ENCODE data around the gene ARID5B.

The ARID5B gene

GRCh38 chr10:62109587-62110293, 208.2 kb downstream of the ARID5B start:
- DNase-seq = no peak

- DNase-seq = no peak
Measured at GRCh38 chr10:62112300-62112699, 210.8 kb downstream of the ARID5B start.

DNA sequence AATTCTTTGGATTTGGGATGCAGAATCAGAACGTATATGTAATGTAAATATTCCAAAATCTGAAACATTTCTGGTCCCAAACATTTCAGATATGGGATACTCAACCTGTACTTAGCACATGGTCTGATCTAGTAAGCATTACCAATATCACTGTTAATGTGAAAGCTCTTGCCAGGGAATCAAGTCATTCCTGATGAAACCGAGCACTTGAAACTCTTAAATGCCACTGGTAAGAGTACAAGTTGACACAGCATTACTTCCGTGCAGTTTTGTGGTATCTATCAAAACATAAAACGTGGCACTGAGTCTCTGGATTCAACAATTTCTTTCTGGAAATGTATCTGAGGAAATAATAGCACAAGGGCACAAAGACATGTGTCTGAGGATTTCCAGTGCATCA, 211.5 kb downstream of the ARID5B start:
- no peak for DNase-seq

DNA sequence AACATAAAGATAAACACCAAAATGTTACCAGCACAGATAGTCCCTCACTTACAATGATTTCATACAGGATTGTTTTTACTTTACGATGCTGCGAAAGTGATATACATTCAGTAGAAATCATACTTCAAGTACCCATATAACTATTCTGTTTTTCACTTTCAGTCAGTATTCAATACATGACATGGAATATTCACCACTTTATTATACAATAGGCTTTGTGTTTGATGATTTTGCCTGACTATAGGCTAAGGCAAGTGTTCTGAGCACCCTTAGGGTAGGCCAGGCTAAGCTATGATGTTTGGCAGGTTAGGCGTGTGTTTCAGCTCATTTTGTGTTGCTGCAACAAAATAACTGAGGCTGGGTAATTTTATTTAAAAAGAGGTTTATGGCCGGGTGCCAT, 212.2 kb downstream of the ARID5B start:
- no peak for DNase-seq

- DNase-seq = no peak
Measured at GRCh38 chr10:62115321-62115720, 213.8 kb downstream of the ARID5B start.

- DNase-seq = no peak
Measured at GRCh38 chr10:62115842-62116241, 214.3 kb downstream of the ARID5B start.

DNA sequence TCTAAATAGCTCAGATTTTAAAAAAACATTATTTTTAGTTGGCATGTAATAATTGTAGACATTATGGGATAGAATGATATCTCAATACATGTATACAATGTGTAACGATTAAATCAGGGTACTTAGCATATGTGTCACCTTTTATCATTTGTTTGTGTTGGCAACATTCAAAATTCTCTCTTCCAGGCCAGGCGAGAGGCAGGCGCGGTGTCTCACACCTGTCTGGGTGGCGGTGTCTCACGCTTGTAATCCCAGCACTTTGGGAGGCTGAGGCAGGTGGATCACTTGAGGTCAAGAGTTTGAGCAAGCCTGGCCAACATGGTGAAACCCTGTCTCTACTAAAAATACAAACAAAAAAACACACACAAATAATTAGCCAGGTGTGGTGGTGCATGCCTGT, 215.4 kb downstream of the ARID5B start:
- DNase-seq = no peak

DNA sequence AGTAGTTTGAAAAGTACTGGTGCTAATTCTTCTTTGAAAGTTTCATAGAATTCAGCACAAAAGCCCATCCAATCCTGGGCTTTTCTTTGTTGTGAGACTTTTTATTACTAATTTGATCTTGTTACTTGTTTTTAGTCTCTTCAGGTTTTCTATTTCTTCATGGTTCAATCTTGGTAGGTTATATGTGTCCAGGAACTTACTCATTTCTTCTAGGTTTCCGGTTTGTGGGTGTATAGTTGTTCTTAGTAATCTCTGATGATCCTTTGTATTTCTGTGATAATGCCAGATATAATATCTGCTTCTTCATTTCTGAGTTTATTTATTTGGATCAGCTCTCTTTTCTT, 219.7 kb downstream of the ARID5B start:
- no peak for DNase-seq

- DNase-seq = no peak
Measured at GRCh38 chr10:62127975-62128374, 226.5 kb downstream of the ARID5B start.

GRCh38 chr10:62130948-62131347, 229.4 kb downstream of the ARID5B start:
- DNase-seq = no peak

DNA sequence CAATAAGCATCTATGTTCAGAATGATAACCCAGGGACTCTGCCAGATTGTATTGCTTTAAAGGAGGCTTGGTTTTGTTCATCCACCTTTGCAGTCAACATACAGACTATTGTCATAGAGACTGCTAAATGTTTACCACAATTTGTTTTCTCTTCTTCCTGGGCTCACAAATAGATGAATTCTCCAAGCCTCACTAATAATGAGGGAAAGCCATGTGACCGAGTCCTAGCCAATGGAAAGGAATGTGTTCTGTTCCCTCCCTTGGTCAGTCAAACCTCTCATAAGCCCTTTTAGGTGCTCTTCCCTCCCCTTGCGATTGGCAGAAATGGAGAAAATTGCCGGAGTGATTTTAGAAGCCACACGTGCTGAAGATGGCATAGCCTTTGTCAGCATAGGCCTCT, 230.2 kb downstream of the ARID5B start:
- DNase-seq = no peak

DNA sequence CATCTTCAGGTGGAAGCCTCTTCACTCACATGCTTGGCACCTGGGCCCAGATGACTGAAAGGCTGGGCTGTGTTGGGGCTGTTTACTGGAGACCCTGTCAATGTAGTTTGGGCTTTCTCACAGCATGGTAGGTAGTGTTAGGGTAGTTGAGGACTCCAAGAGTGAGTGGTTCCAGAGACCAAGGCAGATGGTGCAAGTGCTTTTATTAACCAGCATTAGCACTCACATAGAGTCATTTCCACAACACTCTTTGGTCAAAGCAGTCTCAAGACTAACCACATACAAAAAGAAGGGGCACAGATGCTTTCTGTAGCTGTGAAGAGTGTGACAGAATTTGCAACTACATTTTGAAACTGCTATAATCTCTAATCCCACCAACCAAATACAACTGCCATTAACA, 232.1 kb downstream of the ARID5B start:
- no peak for DNase-seq

- no peak for DNase-seq
Measured at GRCh38 chr10:62136931-62137330, 235.4 kb downstream of the ARID5B start.
